Kidney epithelial cell (primary cell): ENCODE data around the gene MYOZ1. TPM values are rescaled to one million over a fixed set of nuclear protein-coding genes. Genes with fewer than 3 reads are reported as not detected.

Experiments used
- DNase-seq: peaks from one replicate; pipeline ENCODE4 v3.0.0-alpha.2; 2010; ENCODE audit warnings: low read depth
- H3K27me3 ChIP-seq: 2 replicates; pipeline ENCODE4 v1.6.0; 2011; ENCODE audit warnings: low read length; ENCODE audit not compliant: control insufficient read depth, insufficient read depth
- H3K36me3 ChIP-seq: 2 replicates; pipeline ENCODE4 v1.5.1; 2011; ENCODE audit warnings: low read length; ENCODE audit not compliant: control insufficient read depth, insufficient read depth
- H3K4me3 ChIP-seq: 2 replicates; pipeline ENCODE4 v1.5.1; 2011; ENCODE audit warnings: low read depth, mild to moderate bottlenecking, control low read depth, low read length
- total RNA-seq: library from RNA; depleted of rRNA; stranded (reverse); fragments of >200 nt; gene quantifications from 2 replicates; pipeline ENCODE4 v1.2.3, GENCODE V29; 2015
- TF ChIP-seq, protein P1 (sequence below): IDR thresholded peaks from 2 replicates; pipeline ENCODE4 v1.5.1; 2011; ENCODE audit warnings: mild to moderate bottlenecking, moderate library complexity, low read length, control low read depth, inconsistent platforms; ENCODE audit not compliant: insufficient read depth, poor library complexity, severe bottlenecking

Gene MYOZ1
- total RNA-seq, 1 donor from 2014 or later = 0.92 TPM

DNA sequence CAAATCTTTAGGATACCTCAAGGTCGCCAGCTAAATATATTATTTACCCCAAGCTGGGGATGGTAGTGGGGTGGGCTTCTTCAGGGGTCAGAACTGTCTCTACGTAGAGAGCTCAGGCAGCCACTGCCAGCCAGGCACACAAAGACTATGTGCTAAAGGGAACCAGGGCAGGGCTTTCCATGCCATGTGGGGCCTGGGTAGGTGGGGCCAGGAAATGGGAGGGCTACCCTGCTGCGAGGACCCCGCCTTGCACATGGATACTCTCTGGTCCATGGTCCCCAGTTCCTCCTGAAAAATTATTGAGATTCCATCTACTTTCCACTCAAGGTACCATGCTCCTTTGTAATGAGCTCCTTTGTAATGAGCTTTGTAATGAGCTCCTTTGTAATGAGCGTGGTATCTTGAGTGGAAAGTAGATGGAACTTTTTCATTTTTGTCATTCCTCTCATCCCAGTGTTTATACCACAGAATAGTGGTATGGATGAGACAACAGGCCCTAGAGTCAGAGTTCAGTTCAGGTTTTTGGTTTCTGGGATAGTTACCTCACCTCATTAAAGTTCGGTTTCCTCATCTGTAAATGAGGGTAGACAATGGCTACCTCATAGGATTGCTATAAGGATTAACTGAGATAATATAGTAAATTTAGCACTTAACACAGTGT is 8.7 kb upstream of the MYOZ1 start:
- DNase-seq = no peak
- no peaks in the 10 kb centered on the region for H3K27me3 ChIP-seq
- TF ChIP-seq, protein P1, sequence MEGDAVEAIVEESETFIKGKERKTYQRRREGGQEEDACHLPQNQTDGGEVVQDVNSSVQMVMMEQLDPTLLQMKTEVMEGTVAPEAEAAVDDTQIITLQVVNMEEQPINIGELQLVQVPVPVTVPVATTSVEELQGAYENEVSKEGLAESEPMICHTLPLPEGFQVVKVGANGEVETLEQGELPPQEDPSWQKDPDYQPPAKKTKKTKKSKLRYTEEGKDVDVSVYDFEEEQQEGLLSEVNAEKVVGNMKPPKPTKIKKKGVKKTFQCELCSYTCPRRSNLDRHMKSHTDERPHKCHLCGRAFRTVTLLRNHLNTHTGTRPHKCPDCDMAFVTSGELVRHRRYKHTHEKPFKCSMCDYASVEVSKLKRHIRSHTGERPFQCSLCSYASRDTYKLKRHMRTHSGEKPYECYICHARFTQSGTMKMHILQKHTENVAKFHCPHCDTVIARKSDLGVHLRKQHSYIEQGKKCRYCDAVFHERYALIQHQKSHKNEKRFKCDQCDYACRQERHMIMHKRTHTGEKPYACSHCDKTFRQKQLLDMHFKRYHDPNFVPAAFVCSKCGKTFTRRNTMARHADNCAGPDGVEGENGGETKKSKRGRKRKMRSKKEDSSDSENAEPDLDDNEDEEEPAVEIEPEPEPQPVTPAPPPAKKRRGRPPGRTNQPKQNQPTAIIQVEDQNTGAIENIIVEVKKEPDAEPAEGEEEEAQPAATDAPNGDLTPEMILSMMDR = no peak
- no peak overlapping the region for H3K4me3 ChIP-seq
- H3K36me3 ChIP-seq = no peaks in the 10 kb centered on the region

DNA sequence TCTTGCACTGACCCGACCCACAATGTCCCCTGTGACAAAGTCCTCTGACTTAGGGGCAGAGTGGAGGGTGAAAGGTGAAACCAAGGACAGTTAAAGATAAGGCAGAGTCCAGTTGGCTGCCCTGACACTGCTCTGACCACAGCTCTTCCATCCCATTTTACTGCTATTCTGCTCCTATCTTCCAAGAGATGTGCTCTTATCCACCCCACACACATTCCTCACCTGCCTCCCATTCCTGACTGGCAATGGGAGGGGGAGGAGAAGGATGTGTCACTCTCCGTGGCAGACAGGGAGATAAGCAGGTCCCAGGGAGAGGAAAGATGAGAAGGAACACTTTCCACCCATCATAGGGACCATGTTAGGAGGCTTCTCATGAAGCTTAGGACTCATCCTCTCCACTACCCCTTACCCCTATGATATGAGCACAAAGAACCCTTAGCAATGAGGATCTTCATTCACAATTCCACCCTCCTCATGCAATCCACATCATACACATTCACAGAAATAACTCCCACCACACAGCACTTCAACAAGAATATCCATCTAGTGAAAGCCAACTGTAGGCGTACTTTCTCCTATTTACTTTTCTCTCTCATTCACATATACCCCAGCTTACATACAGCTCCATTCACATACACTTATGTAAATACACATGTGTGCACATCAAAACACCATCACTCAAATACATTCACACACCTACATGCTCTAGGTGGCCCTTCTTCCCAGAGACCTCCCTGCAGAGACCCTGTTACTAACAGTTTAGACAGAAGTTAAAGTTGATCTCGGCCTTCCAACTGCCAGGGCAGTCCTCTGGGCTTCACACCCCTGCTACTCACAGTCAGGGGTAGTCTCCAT is 7.9 kb upstream of the MYOZ1 start:
- no peak for DNase-seq

DNA sequence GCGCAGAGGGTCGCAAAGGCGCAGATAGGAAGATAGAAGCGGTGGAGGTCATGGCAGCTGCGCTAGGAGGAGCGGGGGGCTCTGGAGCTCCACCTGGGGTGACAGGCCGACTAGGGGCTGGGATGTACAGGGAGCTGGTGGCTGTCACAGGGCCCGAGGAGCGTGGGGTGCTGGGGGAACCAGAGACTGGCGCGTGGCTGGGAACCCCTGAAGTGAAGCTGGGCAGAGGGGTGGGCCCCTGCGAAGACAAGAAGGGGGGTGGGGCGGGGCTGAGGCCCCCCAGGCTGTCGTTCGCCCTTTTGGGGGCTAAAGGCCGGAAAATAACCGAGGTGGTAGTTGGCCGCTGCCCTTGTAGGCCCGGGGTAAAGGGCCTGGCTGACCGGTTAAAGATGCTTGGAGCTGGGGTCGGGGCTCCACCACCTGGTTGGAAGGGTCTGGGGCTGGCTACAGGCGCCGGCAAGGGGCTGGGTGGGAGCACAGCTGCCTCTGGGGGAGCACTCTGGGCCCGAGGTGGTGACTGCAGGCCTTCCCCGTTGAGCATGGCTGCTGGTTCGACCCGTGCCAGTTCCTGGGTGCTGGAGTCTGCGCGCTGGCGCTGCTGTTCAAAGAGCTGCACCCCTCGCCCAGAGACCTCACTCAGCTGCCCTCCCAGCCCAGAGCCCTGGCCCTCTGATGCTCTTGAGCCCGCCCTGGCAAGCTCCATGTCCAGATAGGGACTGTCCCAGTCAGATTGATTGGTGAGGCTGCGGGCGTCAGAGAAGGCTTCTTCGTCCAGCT is 6.8 kb upstream of the MYOZ1 start:
- TF ChIP-seq, protein P1 = no peak
- Histone ChIP-seq H3K4me3 (peak overlapping the region; percentile 63), H3K36me3 (no peaks in the 10 kb centered on the region), H3K27me3 (no peaks in the 10 kb centered on the region)
- no peak for DNase-seq

More for the DNA sequence above, 7.9 kb upstream of the MYOZ1 start:
- H3K27me3 ChIP-seq = no peaks in the 10 kb centered on the region
- TF ChIP-seq, protein P1 = no peak
- H3K4me3 ChIP-seq = no peak overlapping the region
- no peaks in the 10 kb centered on the region for H3K36me3 ChIP-seq

DNA sequence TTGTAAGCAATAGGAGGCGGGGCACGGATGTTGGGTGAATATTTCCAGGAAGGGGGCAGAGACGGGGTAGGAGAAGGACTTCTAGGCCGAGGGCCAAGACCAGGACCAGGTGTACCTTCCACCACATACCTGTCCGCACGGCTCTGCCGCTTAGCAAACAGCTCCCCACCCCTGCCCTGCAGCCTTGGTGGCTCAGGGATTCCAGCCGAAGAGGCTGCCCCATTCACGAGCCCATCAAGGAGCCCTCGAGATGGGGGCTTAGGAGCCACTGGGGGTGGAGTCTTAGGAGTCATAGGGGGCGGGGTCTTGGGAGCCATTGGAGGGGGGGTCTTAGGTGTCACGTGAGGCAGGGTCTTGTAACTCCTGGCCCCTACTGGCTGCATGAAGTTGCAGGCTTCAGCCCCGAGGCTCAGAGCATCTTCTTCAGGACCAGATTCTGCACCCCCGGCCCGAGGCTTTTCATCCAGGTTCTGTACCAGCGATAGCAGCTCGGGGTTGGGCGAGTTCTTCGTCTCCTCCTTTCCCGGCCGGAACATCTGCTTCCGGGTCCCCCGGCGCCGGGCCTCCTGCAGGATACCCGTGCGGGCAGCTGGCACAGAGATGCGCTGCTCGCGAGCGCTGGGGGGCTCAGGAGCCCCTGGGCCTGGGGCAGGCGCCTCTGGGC is 6.1 kb upstream of the MYOZ1 start:
- TF ChIP-seq, protein P1 = no peak
- DNase-seq = no peak

DNA sequence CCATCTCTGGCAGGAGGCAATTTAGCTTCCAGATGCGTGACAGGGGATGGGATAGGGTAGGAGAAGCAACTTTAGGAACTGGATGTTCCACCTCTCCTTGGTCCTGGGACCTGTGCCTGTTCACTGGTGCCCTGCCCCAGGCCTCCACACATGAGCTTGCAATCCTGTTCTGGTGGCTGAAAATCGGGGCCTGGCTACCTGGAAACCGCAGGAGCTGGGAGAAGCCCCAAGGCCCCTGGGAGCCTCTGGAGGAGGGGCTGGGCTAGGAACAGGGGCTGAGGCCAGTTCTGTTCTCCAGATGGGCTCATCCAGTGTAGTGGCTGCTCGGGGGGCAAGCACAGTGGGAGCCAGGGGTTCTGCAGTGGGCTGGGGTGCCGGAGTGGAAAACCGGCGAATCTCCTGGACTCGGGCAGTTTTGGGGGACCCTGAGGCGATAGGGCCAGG is 5.3 kb upstream of the MYOZ1 start:
- Histone ChIP-seq H3K4me3 (no peak overlapping the region), H3K27me3 (no peaks in the 10 kb centered on the region), H3K36me3 (no peaks in the 10 kb centered on the region)
- no peak for DNase-seq
- TF ChIP-seq, protein P1 = no peak

More for the DNA sequence above, 6.1 kb upstream of the MYOZ1 start:
- Histone ChIP-seq H3K4me3 (peak overlapping the region; percentile 63), H3K36me3 (no peaks in the 10 kb centered on the region), H3K27me3 (no peaks in the 10 kb centered on the region)
